Spleen (tissue), 7 donors: ENCODE data around the gene KCNH8.
"Not testable (repeated sequence)": the region's sequence is repeated elsewhere in the genome, so short reads cannot be mapped to it uniquely, and the experiment has no call there.

ENCODE experiments used
- CTCF ChIP-seq, 11 experiments: fragments of 200-600 bp in 7 of 11; fragments of 450-650 bp in 4 of 11; sonication (generic) in 4 of 11; IDR thresholded peaks in 8 of 11; conservative IDR thresholded peaks in 3 of 11; 1 replicate in 7 of 11; 2 replicates in 4 of 11; pipeline versions ENCODE4 v1.4.0 to v1.8.0; 2016 to 2021; ENCODE audit warnings: antibody characterized with exemption in 11 of 11, inconsistent platforms in 4 of 11, mild to moderate bottlenecking in 1 of 11
- POLR2A ChIP-seq, 3 donors: fragments of 450-650 bp; IDR thresholded peaks; one replicate each; pipeline ENCODE4 v1.5.1; 2017; ENCODE audit warnings: antibody characterized with exemption in 3 of 3, mild to moderate bottlenecking in 1 of 3
- POLR2AphosphoS5 ChIP-seq, 3 donors: sonication (generic); formaldehyde crosslinking; IDR thresholded peaks; one replicate each; pipeline ENCODE4 v1.5.1; 2017; ENCODE audit warnings: antibody characterized with exemption in 3 of 3
- donor health status: DM: no; HTN: no; CAD: no; lungs with moderate emphysema.
- donor health status: DM: no; HTN: no; CAD: no.
- donor health status: DM: no; HTN: no; CAD: no.

- TF ChIP-seq POLR2AphosphoS5 (IDR thresholded peaks at IDR 0.05); CTCF (IDR thresholded peaks at IDR 0.05 in 8 of 11, conservative IDR thresholded peaks at IDR 0.05 in 3 of 11); POLR2A (IDR thresholded peaks at IDR 0.05): not testable (repeated sequence)
Observed at GRCh38 chr3:19102654-19103290, 45.5 kb upstream of the KCNH8 start.
